Heart left ventricle (tissue), 16 donors: ENCODE results near the gene TASL. TPM values are rescaled to one million over a fixed set of nuclear protein-coding genes. Genes with fewer than 3 reads are reported as not detected.
A peak's percentile ranks its signal among the peaks of the same experiment; 100 is the strongest.

ENCODE experiments used
- ATAC-seq, 4 donors: fragments of 200-7000 bp; cut with Tn5 transposase; one replicate each; pipeline ENCODE4 v1.9.1; 2020 to 2022; ENCODE audit warnings: moderate library complexity in 4 of 4, mild to moderate bottlenecking in 3 of 4, moderate number of reproducible peaks in 1 of 4
- DNase-seq, 5 donors: peaks; one replicate each; pipeline ENCODE4 v3.0.0-alpha.2; 2020
- H3K27ac ChIP-seq, 12 donors: fragments of 200-600 bp; sonication (generic) in 4 of 12; one replicate each; pipeline versions ENCODE4 v1.5.0 to v1.8.0; 2016 to 2022; ENCODE audit warnings: mild to moderate bottlenecking in 2 of 12
- H3K27me3 ChIP-seq, 9 donors: fragments of 200-600 bp; sonication (generic) in 2 of 9; one replicate each; pipeline versions ENCODE4 v1.5.1 to v1.8.0; 2016 to 2022; ENCODE audit warnings: mild to moderate bottlenecking in 3 of 9
- H3K36me3 ChIP-seq, 9 donors: fragments of 200-600 bp; sonication (generic) in 2 of 9; one replicate each; pipeline versions ENCODE4 v1.5.0 to v1.8.0; 2018 to 2022; ENCODE audit warnings: mild to moderate bottlenecking in 2 of 9
- H3K4me1 ChIP-seq, 12 donors: fragments of 200-600 bp; sonication (generic) in 4 of 12; one replicate each; pipeline versions ENCODE4 v1.5.0 to v1.8.0; 2016 to 2022; ENCODE audit warnings: mild to moderate bottlenecking in 3 of 12
- H3K4me3 ChIP-seq, 12 donors: fragments of 200-600 bp; sonication (generic) in 4 of 12; one replicate each; pipeline versions ENCODE4 v1.5.0 to v1.8.0; 2017 to 2022; ENCODE audit warnings: mild to moderate bottlenecking in 9 of 12, moderate library complexity in 4 of 12
- H3K9me3 ChIP-seq, 12 donors: fragments of 200-600 bp; sonication (generic) in 4 of 12; one replicate each; pipeline versions ENCODE4 v1.5.0 to v1.8.0; 2016 to 2022; ENCODE audit warnings: mild to moderate bottlenecking in 1 of 12
- POLR2A ChIP-seq, 2 donors: fragments of 450-650 bp; IDR thresholded peaks; one replicate each; pipeline ENCODE4 v1.6.1; 2017; ENCODE audit warnings: antibody characterized with exemption in 2 of 2, mild to moderate bottlenecking in 2 of 2, moderate library complexity in 2 of 2
- WGBS, 4 donors: extraction: QIAGEN DNeasy Blood & Tissue Kit in 2 of 4; methylation state at CpG; one replicate each; pipeline versions ENCODE4 v1.1.5 to v1.1.7; 2013 to 2018; 5-methylcytosine and 5-hydroxymethylcytosine counted together
- intact Hi-C, 10 donors: fragments of 100-400 bp; cut with DNase I; formaldehyde crosslinking; loops; one replicate each; pipeline versions ENCODE4 v1.11.1 to v1.14.2; 2022
- polyA plus RNA-seq, 2 donors: library from polyadenylated mRNA; stranded (reverse); fragments of 200-250 nt; gene quantifications; one replicate each; pipeline ENCODE4 v1.2.3, GENCODE V29; 2013
- total RNA-seq, 9 donors: library from RNA; depleted of rRNA in 2 of 9; stranded (reverse); fragments of >200 nt in 2 of 9; fragmentation: NEBNext Ultra II Directional in 3 of 9; extraction: Animal tissue kit (Norgen Biotek cat#: 25700) in 3 of 9; gene quantifications; one replicate each; pipeline versions ENCODE4 v1.1.0 to v1.2.4, GENCODE V29; 2016 to 2023
- TF ChIP-seq, protein P1 (sequence below), 12 donors: fragments of 200-600 bp; sonication (generic) in 4 of 12; IDR thresholded peaks; one replicate each; pipeline versions ENCODE4 v1.5.0 to v1.8.0; 2018 to 2022; ENCODE audit warnings: antibody characterized with exemption in 12 of 12, mild to moderate bottlenecking in 5 of 12
- donor health status: ischemic (EF 13 %, LVEDD 7.1; RV severe dilation, severe dysfunction).
- donor health status: healthy with polysubstance abuse.
- donor health status: DM: no; HTN: yes; CAD: no.
- donor health status: DM: no; HTN: no; CAD: no.
- donor health status: ischemic (EF 25% LVEDD 6.9; RV normal size, moderate dysfunction).
- donor health status: ischemic (EF 25% LVEDD 5.7; RV mildly dilated, moderate dysfunction).
- donor health status: healthy.
- donor health status: DM: yes; HTN: yes; CAD: no.
- donor health status: ischemic (EF 35%, LVEDD 5.7; RV mildly dilated, moderate dysfunction).
- donor health status: nonischemic (EF 11% LVEDD 7.7; RV severe dilation, severe dysfunction).
- donor health status: DM: yes; HTN: yes; CAD: no.
- donor health status: PGD.
- donor health status: ischemic (EF 29% LVEDD 5.4; RV normal size, mild dysfunction).
- donor health status: nonischemic (EF 23%, LVEDD 6.1; RV moderate dilation, normal function).

TASL gene
- total and polyA plus RNA-seq, 11 donors = 0.15 to 5.2 (median 0.33) TPM; not detected in 2

DNA sequence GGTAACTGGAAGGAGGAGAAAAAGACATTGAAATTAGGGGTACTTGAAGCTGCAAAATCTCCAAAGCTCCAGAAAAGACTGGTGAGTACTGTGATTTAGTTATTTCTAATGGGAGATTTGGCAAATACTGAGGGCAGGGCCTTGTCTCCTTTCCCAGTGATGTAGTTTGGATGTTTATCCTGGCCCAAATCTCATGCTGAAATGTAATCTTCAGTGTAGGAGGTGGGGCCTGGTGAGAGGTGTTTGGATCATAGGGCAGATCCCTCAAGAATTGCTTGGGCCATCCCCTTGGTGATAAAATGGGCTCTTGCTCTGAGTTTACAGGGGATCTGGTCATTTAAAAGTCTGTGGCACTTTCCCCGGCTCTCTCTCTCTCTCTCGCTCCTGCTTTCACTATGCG lies 42.6 kb upstream of the TASL start:
- TF ChIP-seq, protein P1, sequence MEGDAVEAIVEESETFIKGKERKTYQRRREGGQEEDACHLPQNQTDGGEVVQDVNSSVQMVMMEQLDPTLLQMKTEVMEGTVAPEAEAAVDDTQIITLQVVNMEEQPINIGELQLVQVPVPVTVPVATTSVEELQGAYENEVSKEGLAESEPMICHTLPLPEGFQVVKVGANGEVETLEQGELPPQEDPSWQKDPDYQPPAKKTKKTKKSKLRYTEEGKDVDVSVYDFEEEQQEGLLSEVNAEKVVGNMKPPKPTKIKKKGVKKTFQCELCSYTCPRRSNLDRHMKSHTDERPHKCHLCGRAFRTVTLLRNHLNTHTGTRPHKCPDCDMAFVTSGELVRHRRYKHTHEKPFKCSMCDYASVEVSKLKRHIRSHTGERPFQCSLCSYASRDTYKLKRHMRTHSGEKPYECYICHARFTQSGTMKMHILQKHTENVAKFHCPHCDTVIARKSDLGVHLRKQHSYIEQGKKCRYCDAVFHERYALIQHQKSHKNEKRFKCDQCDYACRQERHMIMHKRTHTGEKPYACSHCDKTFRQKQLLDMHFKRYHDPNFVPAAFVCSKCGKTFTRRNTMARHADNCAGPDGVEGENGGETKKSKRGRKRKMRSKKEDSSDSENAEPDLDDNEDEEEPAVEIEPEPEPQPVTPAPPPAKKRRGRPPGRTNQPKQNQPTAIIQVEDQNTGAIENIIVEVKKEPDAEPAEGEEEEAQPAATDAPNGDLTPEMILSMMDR (IDR thresholded peaks at IDR 0.05) = no peak
- no peak for TF ChIP-seq POLR2A (IDR thresholded peaks at IDR 0.05)
- H3K27me3 ChIP-seq = no peaks in the 10 kb centered on the region
- no peak overlapping the region for H3K4me3 ChIP-seq
- 72 to 95% (median 86%) methylated on average over 3 of the region's 3 CpGs for WGBS, 4 donors
- peaks cover 0 to 15% (median 3%) of the 10 kb centered on the region in 12 donors for H3K9me3 ChIP-seq
- no peak overlapping the region for H3K27ac ChIP-seq
- peaks cover 0 to 12% (median 0%) of the 10 kb centered on the region in 12 donors for H3K4me1 ChIP-seq
- H3K36me3 ChIP-seq = no peaks in the 10 kb centered on the region
- ATAC-seq (peak in 3 of 4 donors; percentile 38 to 53 (median 39)), DNase-seq (no peak)
- intact Hi-C loops = no loop called here

DNA sequence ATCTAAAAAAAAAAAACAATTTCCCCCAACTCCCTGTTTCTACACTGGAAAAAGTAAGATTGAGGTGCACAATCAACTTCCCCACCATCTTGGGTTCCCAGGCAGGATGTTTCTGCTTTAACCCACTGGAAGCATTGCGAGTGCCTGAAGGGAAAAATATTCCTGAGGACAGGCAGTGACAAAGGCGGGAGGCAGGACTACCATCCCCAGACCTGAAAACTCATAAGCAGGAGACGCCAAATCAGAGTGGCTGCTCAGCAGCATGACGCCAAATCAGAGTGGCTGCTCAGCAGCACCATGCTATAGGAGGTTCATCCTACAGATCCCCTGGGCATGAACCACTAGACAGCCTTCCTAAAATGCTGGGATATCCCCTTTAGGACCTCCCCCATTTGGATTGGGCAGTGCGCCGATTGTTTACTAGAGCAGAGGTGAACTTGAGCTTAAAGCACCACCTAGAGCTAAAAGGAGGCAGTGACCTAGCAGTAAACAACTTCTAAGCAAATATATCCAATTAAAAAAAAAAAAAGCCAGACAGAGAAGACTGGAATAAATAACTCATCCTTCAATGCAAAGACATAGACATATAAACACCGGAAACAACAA lies 40.7 kb upstream of the TASL start:
- DNase-seq = no peak
- TF ChIP-seq, protein P1 (IDR thresholded peaks at IDR 0.05) = no peak
- TF ChIP-seq POLR2A (IDR thresholded peaks at IDR 0.05) = no peak
- Histone ChIP-seq H3K4me3 (no peak overlapping the region), H3K36me3 (no peaks in the 10 kb centered on the region), H3K27me3 (no peaks in the 10 kb centered on the region), H3K9me3 (peaks cover 0 to 15% (median 3%) of the 10 kb centered on the region in 12 donors), H3K27ac (no peak overlapping the region), H3K4me1 (peaks cover 0 to 12% (median 0%) of the 10 kb centered on the region in 12 donors)
- ATAC-seq = no peak
- intact Hi-C loops = no loop called here
- WGBS, 4 donors = 69 to 74% (median 71%) methylated on average over 7 of the region's 7 CpGs

DNA sequence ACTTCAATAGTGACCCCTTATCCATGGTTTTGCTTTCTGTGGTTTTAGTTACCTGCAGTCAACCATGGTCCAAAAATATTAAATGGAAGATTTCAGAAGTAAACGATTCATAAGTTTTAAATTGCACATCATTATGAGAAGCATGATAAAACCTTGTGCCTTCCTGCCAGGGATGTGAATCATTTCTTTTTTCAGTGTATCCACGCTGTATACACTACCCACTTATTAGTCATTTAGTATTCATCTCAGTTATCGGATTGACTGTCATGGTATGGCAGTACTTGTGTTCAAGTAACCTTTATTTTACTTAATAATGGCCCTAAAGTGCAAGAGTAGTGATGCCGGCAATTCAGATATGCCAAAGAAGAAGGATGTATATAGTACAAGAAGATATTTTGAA lies 37.7 kb upstream of the TASL start:
- Histone ChIP-seq H3K27ac (no peak overlapping the region), H3K9me3 (peaks cover 0 to 10% (median 0%) of the 10 kb centered on the region in 12 donors), H3K27me3 (no peaks in the 10 kb centered on the region), H3K36me3 (no peaks in the 10 kb centered on the region), H3K4me1 (no peaks in the 10 kb centered on the region), H3K4me3 (no peak overlapping the region)
- no peak for ATAC-seq
- WGBS, 4 donors = 59 to 83% (median 72%) methylated on average over 4 of the region's 4 CpGs
- intact Hi-C loops = no loop called here
- TF ChIP-seq POLR2A (IDR thresholded peaks at IDR 0.05) = no peak
- TF ChIP-seq, protein P1 (IDR thresholded peaks at IDR 0.05) = no peak
- DNase-seq = no peak

DNA sequence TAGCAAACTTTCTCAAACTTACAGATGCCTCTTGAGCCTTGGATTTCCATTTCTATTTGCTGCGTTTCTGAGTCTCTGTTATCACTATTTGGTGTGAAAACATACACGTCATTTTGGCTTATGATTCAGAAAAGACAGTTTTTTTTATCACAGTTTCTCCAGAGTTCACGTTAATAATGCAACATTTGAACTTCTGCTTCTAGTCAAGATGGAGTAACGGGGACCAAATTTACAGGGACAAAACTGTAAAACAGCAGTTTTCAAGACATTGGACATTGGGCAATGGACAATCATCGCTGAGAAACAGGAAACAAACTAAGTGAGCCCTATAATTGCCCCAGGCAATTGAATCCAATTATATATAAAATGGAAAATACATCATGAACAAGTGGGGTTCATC lies 36.2 kb upstream of the TASL start:
- intact Hi-C loops = no loop called here
- no peak for TF ChIP-seq POLR2A (IDR thresholded peaks at IDR 0.05)
- ATAC-seq (no peak), DNase-seq (no peak)
- H3K4me1 ChIP-seq = no peaks in the 10 kb centered on the region
- no peaks in the 10 kb centered on the region for H3K27me3 ChIP-seq
- WGBS, 4 donors = 60 to 71% (median 70%) methylated on average over 5 of the region's 5 CpGs
- H3K27ac ChIP-seq = peak overlapping the region in 1 of 12 donors; percentile 82
- H3K9me3 ChIP-seq = peaks cover 0 to 10% (median 0%) of the 10 kb centered on the region in 12 donors
- no peak overlapping the region for H3K4me3 ChIP-seq
- H3K36me3 ChIP-seq = no peaks in the 10 kb centered on the region

DNA sequence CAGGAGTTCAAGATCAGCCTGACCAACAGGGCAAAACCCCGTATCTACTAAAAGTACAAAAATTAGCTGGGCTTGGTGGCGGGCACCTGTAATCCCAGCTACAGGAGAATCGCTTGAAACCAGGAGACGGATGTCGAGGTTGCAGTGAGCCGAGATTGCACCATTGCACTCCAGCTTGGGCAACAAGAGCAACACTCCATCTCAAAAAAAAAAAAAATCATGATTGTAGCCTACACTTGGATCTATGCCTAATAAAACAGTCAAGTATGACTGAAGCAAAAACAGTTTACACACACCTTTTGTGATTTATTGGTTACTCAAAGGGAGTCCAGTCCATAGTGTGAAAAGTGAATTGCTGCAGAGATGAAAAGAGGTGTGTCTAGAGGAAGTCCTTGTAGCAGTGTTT lies 34.7 kb upstream of the TASL start:
- intact Hi-C loops = no loop called here
- no peaks in the 10 kb centered on the region for H3K36me3 ChIP-seq
- WGBS, 4 donors = 80 to 87% (median 84%) methylated on average over 6 of the region's 6 CpGs
- H3K27ac ChIP-seq = peak overlapping the region in 1 of 12 donors; percentile 82
- TF ChIP-seq, protein P1 (IDR thresholded peaks at IDR 0.05) = no peak
- TF ChIP-seq POLR2A (IDR thresholded peaks at IDR 0.05) = no peak
- H3K4me1 ChIP-seq = no peaks in the 10 kb centered on the region
- H3K27me3 ChIP-seq = no peaks in the 10 kb centered on the region
- H3K9me3 ChIP-seq = peaks cover 0 to 9% (median 0%) of the 10 kb centered on the region in 12 donors
- H3K4me3 ChIP-seq = peak overlapping the region in 1 of 12 donors; percentile 5
- ATAC-seq = no peak
- no peak for DNase-seq
